B cell (primary cell): ENCODE data around the gene INKA2. TPM values are rescaled to one million over a fixed set of nuclear protein-coding genes. Genes with fewer than 3 reads are reported as not detected.

Source experiments
- ATAC-seq: fragments of 200-7000 bp; cut with Tn5 transposase; one replicate; pipeline ENCODE4 v1.10.0; 2021; ENCODE audit warnings: low read depth, mild to moderate bottlenecking, moderate number of reproducible peaks, moderate library complexity
- CTCF ChIA-PET: fragments of 350-600 bp; sonication (Branson Sonifier 250); formaldehyde crosslinking; loops from one replicate; lab custom pipeline; 2021; ENCODE audit warnings: antibody characterized with exemption, inconsistent platforms; lab: Charles Lee
- POLR2A ChIA-PET: fragments of 350-600 bp; sonication (Branson Sonifier 250); formaldehyde crosslinking; loops from one replicate; lab custom pipeline; 2021; ENCODE audit warnings: antibody characterized with exemption; lab: Charles Lee
- DNase-seq: peaks from one replicate; pipeline ENCODE4 v3.0.0; 2013
- H2AFZ ChIP-seq: 2 replicates; pipeline ENCODE4 v1.6.1; 2012; ENCODE audit warnings: mild to moderate bottlenecking, low read depth, low read length; ENCODE audit not compliant: insufficient read depth, poor library complexity, severe bottlenecking
- H3K27ac ChIP-seq, 2 donors: 1 replicate in 1 of 2; 2 replicates in 1 of 2; pipeline ENCODE4 v1.5.1; 2012 to 2013; ENCODE audit warnings: low read length in 2 of 2, mild to moderate bottlenecking in 2 of 2, moderate library complexity in 1 of 2
- H3K27me3 ChIP-seq, 4 experiments: fragments of 200-600 bp in 1 of 4; sonication (generic) in 1 of 4; replicated peaks in 1 of 4; 1 replicate in 2 of 4; 2 replicates in 2 of 4; pipeline versions ENCODE4 v1.6.1 to v1.7.0; 2013 to 2016; ENCODE audit warnings: low read length in 3 of 4, mild to moderate bottlenecking in 2 of 4, mixed read lengths in 1 of 4, moderate library complexity in 1 of 4; ENCODE audit not compliant: insufficient read depth in 4 of 4, control insufficient read depth in 3 of 4; ENCODE audit errors: control extremely low read depth in 1 of 4
- H3K36me3 ChIP-seq, 2 experiments: replicated peaks in 1 of 2; 1 replicate in 1 of 2; 2 replicates in 1 of 2; pipeline versions ENCODE4 v1.6.1 to v1.7.1; 2013; ENCODE audit warnings: low read length in 1 of 2; ENCODE audit not compliant: insufficient read depth in 2 of 2, control insufficient read depth in 1 of 2; ENCODE audit errors: control extremely low read depth in 1 of 2, extremely low read depth in 1 of 2
- H3K4me1 ChIP-seq, 2 donors: fragments of 200-600 bp in 1 of 2; sonication (generic) in 1 of 2; 1 replicate in 1 of 2; 2 replicates in 1 of 2; pipeline versions ENCODE4 v1.5.1 to v1.6.1; 2013 to 2017; ENCODE audit warnings: low read length in 2 of 2; ENCODE audit not compliant: control insufficient read depth in 2 of 2, insufficient read depth in 2 of 2
- H3K4me2 ChIP-seq: replicated peaks from 2 replicates; pipeline ENCODE3; 2012; ENCODE audit warnings: mild to moderate bottlenecking, low read depth, low read length; ENCODE audit not compliant: poor library complexity, severe bottlenecking
- H3K4me3 ChIP-seq, 5 experiments: fragments of 200-600 bp in 1 of 5; sonication (generic) in 1 of 5; 1 replicate in 3 of 5; 2 replicates in 2 of 5; pipeline versions ENCODE4 v1.5.1 to v1.7.0; 2011 to 2016; ENCODE audit warnings: low read length in 4 of 5, mild to moderate bottlenecking in 4 of 5, low read depth in 2 of 5, control low read depth in 1 of 5, moderate library complexity in 1 of 5; ENCODE audit not compliant: insufficient read depth in 1 of 5; ENCODE audit errors: control extremely low read depth in 1 of 5, extremely low read depth in 1 of 5
- H3K79me2 ChIP-seq: fragments of 200-600 bp; sonication (generic); one replicate; pipeline ENCODE4 v1.6.0; 2016; ENCODE audit warnings: low read length; ENCODE audit not compliant: control insufficient read depth, insufficient read depth
- H3K9ac ChIP-seq: fragments of 200-600 bp; sonication (generic); 2 replicates; pipeline ENCODE4 v1.6.1; 2017; ENCODE audit warnings: mild to moderate bottlenecking, low read length, moderate library complexity
- H3K9me3 ChIP-seq, 3 donors: one replicate each; pipeline versions ENCODE4 v1.6.1 to v1.7.1; 2013; ENCODE audit warnings: low read length in 2 of 3; ENCODE audit not compliant: control insufficient read depth in 2 of 3, insufficient read depth in 1 of 3; ENCODE audit errors: control extremely low read depth in 1 of 3
- H4K20me1 ChIP-seq: 2 replicates; pipeline ENCODE4 v1.6.0; 2012; ENCODE audit warnings: mild to moderate bottlenecking, low read length; ENCODE audit not compliant: insufficient read depth, control insufficient read depth, poor library complexity, severe bottlenecking
- H3K27ac Mint-ChIP-seq: one replicate; pipeline ENCODE4 v1.8.0; 2021; ENCODE audit warnings: mixed read lengths
- H3K27me3 Mint-ChIP-seq: one replicate; pipeline ENCODE4 v1.8.0; 2021; ENCODE audit warnings: mixed read lengths
- H3K4me1 Mint-ChIP-seq: one replicate; pipeline ENCODE4 v1.8.0; 2021; ENCODE audit warnings: mixed read lengths
- H3K4me3 Mint-ChIP-seq: one replicate; pipeline ENCODE4 v1.8.0; 2021; ENCODE audit warnings: mixed read lengths
- H3K9me3 Mint-ChIP-seq: one replicate; pipeline ENCODE4 v1.8.0; 2022; ENCODE audit warnings: mixed read lengths; ENCODE audit not compliant: insufficient read depth
- EZH2 ChIP-seq: IDR thresholded peaks from 2 replicates; pipeline ENCODE4 v1.6.1; 2012; ENCODE audit warnings: borderline replicate concordance, low read depth, mild to moderate bottlenecking, moderate library complexity, low read length; ENCODE audit not compliant: insufficient read depth, poor library complexity, severe bottlenecking
- WGBS: methylation state at CpG from one replicate; pipeline ENCODE4 v1.1.5; 2013; ENCODE audit warnings: missing lambda C conversion rate; ENCODE audit not compliant: insufficient coverage; 5-methylcytosine and 5-hydroxymethylcytosine counted together
- intact Hi-C: fragments of 100-400 bp; cut with micrococcal nuclease; formaldehyde crosslinking; loops from one replicate; pipeline ENCODE4 v1.10.0; 2022
- polyA plus RNA-seq: library from polyadenylated mRNA; depleted of rRNA; stranded (reverse); fragments of >200 nt; gene quantifications from 2 replicates; pipeline ENCODE4 v1.2.3, GENCODE V29; 2012
- total RNA-seq, 2 donors: library from RNA; stranded (reverse); fragments of 120-200 nt in 1 of 2; gene quantifications; 1 replicate in 1 of 2; 2 replicates in 1 of 2; pipeline versions ENCODE4 v1.2.3 to v1.2.4, GENCODE V29; 2013 to 2022
- TF ChIP-seq, protein P1 (sequence below): fragments of 200-600 bp; IDR thresholded peaks from one replicate; pipeline ENCODE4 v1.8.0; 2022; ENCODE audit warnings: antibody characterized with exemption, mild to moderate bottlenecking

INKA2 gene
- total and polyA plus RNA-seq, 2 donors (not counting 1 experiment from before 2014, with no cell fraction given) = 0.67 to 6.4 TPM

DNA sequence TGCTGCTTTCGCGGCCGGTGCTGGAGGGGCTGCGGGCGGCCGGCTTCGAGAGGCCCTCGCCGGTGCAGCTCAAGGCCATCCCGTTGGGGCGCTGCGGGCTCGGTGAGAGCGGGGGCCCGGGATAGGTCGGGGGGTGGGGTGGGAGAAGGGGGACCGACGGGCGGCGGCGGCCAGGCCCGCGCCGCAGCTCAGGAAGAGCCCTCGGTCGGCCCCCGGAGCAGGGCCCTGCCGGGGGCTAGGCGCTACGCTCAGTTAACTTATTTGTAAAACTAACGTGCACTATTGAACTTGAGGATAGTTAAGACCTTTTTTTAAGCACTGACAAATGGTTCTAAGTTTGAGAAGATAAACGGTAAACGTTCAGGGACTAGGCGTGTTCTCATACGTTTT lies 16.9 kb upstream of the INKA2 start:
- Histone ChIP-seq H3K4me3 (peak overlapping the region; percentile 62 to 93 (median 72)), H3K9ac (peak overlapping the region; percentile 78)
- CTCF ChIA-PET = interaction anchor here (0.7 to 8.1 kb wide), 14 partner anchors 9 to 308 kb away, joined by 3 to 102 read pairs (median 3); no protein-coding TSS in a partner anchor

More for the DNA sequence above, 16.9 kb upstream of the INKA2 start:
- Histone ChIP-seq H3K4me1 (peaks cover 14 to 16% of the 10 kb centered on the region in 2 donors), H3K36me3 (peaks cover 2 to 33% of the 10 kb centered on the region in 2 experiments), H3K79me2 (peaks cover 37% of the 10 kb centered on the region), H3K27ac (peak overlapping the region; percentile 91 to 96), H2AFZ (peak overlapping the region; percentile 84), H3K27me3 (no peaks in the 10 kb centered on the region), H4K20me1 (peaks cover 6% of the 10 kb centered on the region), H3K4me2 (peak overlapping the region; percentile 80), H3K9me3 (no peaks in the 10 kb centered on the region)
- TF ChIP-seq EZH2 = no peak
- TF ChIP-seq, protein P1, sequence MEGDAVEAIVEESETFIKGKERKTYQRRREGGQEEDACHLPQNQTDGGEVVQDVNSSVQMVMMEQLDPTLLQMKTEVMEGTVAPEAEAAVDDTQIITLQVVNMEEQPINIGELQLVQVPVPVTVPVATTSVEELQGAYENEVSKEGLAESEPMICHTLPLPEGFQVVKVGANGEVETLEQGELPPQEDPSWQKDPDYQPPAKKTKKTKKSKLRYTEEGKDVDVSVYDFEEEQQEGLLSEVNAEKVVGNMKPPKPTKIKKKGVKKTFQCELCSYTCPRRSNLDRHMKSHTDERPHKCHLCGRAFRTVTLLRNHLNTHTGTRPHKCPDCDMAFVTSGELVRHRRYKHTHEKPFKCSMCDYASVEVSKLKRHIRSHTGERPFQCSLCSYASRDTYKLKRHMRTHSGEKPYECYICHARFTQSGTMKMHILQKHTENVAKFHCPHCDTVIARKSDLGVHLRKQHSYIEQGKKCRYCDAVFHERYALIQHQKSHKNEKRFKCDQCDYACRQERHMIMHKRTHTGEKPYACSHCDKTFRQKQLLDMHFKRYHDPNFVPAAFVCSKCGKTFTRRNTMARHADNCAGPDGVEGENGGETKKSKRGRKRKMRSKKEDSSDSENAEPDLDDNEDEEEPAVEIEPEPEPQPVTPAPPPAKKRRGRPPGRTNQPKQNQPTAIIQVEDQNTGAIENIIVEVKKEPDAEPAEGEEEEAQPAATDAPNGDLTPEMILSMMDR = no peak
- H3K4me3 Mint-ChIP-seq = peak overlapping the region; percentile 88
- DNase-seq = no peak
- no peaks in the 10 kb centered on the region for H3K27me3 Mint-ChIP-seq
- POLR2A ChIA-PET = interaction anchor here (0.5 to 2.1 kb wide), 7 partner anchors 17 to 866 kb away, joined by 3 to 18 read pairs (median 4); partner anchors contain the start of gene INKA2
- H3K27ac Mint-ChIP-seq = peak overlapping the region; percentile 94
- intact Hi-C loops = no loop called here
- 0% methylated on average over 30 of the region's 35 CpGs for WGBS
- no peak for ATAC-seq
- H3K9me3 Mint-ChIP-seq = no peaks in the 10 kb centered on the region
- peaks cover 31% of the 10 kb centered on the region for H3K4me1 Mint-ChIP-seq
